CD4-positive, alpha-beta T cell treated with Interleukin-4 for 1 hour (primary cell): Measurements from ENCODE around the gene AP3S1.

Experiments used
- DNase-seq, 2 donors: peaks; one replicate each; pipeline ENCODE4 v3.0.0-alpha.2; 2020 to 2022

AP3S1 gene

DNA sequence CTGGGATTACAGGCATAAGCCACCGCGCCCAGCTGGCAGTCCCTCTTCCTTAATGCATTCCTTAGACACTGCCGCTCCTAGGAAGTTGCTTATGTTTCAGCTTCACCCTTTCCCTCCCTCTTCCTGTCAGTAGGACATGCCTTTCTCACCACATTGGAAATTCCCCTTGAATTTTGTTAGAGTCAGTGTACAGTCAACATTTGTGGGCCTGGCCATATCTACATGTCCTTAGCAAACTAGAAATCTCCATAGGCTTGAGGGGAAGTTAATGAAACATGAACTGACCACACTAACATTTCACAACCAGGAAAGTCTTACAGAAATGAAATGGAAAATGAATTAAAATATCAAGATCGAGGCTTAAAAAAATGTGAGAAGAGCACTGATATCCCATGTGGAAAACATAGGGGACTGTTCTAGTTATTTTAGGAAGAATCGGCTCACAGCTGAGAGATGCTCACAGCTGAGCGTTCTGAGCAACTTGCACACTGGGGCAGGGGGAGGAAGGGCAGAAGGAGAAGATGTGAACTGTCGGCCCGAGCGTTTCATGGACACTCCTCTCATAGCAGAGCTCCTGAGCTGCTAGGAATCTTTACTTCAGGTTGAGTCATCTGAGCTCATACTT, 99.4 kb downstream of the AP3S1 start:
- DNase-seq = no peak

DNA sequence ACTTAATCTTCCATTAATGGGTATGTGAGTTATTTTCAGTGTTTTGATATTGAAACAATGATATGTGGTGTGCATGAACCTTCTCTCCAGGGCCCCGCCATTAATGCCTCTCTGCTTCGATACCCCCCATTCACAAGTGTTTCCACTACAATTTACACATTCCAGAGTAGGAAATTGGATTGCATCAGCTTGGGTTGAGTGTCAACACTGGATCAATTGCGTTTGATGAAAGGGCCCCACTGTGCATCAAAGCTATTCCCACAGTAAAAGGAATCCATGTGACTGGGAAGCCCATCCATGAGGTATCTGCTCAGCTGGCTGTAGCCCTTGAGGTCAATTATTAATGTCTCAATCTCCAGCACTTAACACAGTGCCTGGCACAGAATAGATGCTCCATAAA, 102.8 kb downstream of the AP3S1 start:
- DNase-seq = no peak

DNA sequence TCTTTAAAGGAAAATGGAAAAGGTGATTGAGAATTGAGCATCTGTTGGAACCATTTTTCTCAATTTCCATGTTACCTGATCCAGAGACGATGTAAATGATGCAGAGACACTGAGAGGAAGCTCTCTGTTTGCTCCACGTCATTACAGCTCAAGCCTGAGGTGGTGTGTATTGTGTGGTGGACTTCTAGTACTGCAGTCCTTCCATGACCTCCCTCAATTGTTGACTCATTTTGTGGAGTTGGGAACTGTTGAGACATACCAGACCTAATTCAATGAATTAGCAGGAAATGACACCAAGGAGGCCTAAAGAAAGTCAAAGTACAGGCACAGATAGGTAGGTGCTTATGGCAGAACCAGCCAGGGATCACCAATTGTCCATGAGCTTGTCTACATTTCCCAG, 104.9 kb downstream of the AP3S1 start:
- DNase-seq = no peak

DNA sequence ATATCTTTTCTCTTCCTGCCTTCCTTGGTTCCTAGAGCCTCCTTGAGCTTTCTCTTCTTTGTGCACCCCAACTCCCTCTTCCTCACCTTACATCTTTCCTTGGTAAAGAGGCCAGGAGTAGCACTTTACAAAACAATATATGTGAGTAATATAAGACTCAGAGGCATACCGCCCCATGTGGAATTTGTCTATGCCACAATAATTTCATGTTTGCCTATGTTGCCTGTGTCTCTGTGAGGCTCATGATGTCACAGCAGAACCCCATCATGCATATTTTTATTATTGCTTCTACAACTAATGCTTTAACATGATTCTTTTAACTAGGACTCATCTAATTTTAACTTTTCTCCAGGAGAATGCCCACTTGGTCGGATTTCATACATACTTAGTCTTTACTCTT, 105.5 kb downstream of the AP3S1 start:
- no peak for DNase-seq

DNA sequence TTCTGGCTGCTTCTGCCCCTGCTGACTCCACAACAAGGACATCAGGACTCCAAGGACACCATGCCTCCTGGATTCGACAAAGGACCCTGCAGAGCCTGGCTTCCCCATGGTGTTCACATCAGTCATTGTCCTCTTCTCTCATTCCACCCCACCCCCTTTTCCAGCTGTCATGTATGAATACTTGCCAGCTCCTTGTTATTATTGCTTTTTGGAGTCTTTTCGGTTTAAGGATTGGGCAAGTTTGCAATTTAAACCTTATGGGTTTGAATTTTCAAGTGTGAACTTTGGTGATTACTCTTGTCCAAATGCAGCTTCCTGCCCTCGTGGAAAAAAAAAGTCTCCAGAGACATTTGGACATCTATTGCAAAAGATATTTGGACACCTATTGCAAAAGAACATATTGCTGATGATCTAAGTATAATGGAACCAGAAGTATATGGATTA, 106.4 kb downstream of the AP3S1 start:
- DNase-seq = no peak

DNA sequence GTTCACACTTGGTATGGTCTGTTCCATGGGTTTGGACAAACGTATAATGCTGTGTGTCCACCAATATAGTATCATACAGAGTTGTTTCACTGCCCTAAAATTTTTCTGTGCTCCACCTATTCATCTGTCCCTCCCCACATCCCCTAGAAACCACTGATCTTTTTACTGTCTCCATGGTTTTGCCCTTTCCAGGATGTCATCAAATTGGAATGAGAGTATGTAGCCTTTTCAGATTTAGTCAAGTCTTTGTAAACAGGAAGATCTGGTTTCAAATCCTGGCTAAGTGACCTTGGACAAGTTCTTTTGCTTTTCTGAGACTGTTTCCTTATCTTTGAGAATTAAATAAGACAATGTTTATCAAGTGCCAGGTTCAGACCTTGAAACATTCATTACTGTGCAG, 107.4 kb downstream of the AP3S1 start:
- DNase-seq = no peak

DNA sequence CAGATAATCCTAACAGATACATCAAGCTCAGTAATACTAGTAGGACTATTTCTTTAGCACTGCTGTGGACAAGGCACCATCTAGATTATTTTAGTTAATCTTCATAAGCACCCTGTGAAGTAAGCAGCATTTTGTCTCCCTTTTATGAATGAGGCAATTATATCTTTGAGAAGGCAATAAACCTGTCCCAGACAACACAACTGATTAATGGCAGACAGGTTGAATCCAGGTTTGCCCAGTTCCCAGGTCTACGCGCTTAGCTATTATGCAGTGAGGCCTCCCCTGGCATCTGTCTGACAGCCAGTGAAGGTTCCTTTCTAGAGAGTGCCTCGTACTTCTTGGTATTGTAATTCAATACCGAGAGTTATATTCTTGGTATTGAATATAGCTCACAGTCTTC, 110.9 kb downstream of the AP3S1 start:
- no peak for DNase-seq

DNA sequence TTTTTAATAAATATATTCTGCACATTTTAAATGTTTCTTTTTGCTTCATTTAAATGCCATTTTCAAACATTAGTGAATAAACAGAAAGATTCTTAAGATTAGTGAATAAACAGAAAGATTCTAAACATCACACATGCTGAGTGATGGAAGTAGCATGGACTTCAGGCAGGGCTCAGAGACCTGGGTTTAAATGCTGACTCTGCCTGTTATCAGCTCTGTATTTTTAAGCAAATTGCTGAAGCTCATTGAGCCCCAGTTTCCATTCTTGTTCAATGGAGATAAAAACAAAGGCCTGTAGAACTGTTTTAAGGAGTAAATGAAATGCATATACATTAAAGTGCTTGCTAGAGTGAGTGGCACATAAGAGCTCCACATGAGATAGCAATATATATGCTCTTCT, 112.4 kb downstream of the AP3S1 start:
- no peak for DNase-seq

DNA sequence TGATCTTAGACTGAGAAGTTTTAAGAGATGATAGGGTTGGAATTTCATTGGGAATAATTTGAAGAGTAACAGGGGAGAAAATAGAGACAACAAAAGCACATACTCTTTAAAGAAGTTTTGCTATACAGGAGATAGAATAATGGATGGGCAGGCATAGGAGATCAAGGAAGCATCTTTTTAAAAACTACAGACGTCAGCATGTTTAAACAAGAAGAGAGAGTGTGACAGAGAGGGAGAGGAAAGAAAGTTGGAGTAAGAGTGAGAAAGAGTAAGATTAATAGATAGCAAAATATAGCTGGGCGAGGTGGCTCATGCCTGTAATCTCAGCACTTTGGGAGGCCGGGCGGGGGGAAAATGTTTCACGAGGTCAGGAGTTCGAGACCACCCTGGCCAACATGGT, 115.2 kb downstream of the AP3S1 start:
- no peak for DNase-seq

DNA sequence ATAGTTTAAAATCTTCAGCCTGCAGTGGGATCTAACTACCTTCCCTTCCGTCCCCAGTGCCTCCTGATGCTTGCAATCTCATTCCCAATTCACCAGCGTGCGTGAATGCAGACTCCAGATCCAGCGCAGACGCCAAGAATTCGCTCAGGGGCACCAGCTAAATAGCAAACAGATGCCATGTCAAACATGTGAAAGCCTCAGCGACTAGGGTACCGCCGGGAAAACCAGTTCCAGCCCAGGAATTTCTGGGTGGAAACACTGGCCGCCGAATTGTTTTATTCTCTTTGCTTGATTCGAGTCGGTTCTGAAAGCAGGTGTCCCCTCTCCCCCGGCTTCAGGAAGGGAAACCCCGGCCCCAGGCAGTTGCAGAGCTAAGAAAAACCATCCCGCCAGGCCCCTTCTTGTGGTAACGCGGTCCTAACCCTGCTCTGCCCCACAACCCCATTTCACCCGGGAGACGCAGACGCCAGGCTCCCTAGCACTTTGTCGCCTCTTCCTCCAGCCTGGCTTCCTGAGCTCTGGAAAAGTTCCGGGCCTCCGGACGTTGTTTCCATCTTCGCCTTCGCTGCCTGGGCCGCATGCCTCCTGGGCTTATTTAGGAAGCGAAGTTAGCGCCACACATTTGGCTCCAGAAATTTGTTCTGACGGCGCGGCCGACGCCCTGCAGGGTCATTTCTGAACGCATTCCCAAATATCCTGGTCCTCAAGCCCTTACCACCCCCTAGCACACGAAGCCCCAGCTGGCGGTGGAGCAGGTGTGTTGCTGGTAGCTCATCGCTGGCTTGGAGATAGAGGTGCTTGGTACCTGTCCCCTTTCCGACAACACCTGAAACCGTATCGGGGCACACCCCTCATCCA, 119.9 kb downstream of the AP3S1 start:
- no peak for DNase-seq

DNA sequence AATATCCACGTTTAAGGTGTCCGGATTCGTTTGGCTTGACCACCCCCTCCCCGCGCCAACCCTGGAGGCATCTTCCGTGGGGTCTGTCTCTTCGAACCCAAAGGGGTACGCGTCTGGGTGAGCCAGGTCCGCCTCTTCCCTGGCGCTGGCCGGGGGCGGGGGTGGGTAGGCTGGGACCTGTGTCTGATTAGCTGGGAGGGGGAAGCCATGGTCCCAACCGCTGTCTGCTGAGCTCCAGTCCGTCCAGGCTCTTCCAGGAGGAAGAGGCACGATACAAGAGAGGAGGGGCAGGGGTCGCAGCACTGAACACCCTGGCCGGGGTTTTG, 120.5 kb downstream of the AP3S1 start, which contains the start of gene LVRN:
Gene LVRN (plus strand): TSS at position 237 of the 326 bp plus-strand sequence. CDS start 143 bp downstream, outside the sequence.
- DNase-seq = no peak

DNA sequence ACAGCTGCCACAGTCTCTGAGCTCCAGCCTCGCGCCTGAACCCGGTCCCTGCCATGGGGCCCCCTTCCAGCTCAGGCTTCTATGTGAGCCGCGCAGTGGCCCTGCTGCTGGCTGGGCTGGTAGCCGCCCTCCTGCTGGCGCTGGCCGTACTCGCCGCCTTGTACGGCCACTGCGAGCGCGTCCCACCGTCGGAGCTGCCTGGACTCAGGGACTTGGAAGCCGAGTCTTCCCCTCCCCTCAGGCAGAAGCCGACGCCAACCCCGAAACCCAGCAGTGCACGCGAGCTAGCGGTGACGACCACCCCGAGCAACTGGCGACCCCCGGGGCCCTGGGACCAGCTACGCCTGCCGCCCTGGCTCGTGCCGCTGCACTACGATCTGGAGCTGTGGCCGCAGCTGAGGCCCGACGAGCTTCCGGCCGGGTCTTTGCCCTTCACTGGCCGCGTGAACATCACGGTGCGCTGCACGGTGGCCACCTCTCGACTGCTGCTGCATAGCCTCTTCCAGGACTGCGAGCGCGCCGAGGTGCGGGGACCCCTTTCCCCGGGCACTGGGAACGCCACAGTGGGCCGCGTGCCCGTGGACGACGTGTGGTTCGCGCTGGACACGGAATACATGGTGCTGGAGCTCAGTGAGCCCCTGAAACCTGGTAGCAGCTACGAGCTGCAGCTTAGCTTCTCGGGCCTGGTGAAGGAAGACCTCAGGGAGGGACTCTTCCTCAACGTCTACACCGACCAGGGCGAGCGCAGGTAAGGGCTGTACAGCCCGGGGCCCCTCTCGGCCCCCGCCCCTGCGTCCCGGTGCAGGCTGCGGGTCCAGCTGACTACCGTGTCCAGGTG, 121.0 kb downstream of the AP3S1 start:
- DNase-seq = no peak

DNA sequence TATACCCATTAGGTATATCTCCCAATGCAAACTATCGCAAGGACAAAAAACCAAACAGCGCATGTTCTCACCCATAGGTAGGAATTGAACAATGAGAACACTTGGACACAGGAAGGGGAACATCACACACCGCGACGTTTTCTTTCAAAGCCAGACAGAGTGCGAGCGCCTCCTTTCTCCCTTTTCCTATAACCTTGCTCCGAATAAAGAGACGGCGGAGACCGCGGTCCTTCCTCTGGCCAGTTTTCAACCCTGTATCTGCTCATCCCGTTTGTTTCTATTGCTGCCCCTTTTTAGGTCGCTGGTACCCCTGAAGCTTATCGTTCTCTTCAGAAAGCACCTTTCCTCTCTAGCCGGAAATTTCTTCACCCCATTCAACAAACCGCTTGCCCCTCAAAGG, 121.8 kb downstream of the AP3S1 start:
- no peak for DNase-seq
